Measurements from ENCODE around the gene APBA2.

The APBA2 gene

GRCh38 chr15:29104566-29104880 lies 218.7 kb downstream of the APBA2 start:
- no peak for DNase-seq (ENCODE audit: low read depth)
- no peak overlapping the region for H3K4me3 ChIP-seq (ENCODE audit: low read depth, low read length)
- no peak for TF ChIP-seq MAX (IDR thresholded peaks at IDR 0.05; ENCODE audit: low read depth, low read length)

GRCh38 chr15:29105151-29105854 lies 219.5 kb downstream of the APBA2 start:
- no peak overlapping the region for H3K4me3 ChIP-seq (ENCODE audit: low read depth, low read length)
- TF ChIP-seq POLR2A (IDR thresholded peaks at IDR 0.05; ENCODE audit: extremely low read depth, insufficient read length) = no peak
- TF ChIP-seq CTCF (IDR thresholded peaks at IDR 0.05; ENCODE audit: low read depth, low read length) = no peak
- no peak for TF ChIP-seq MYC (IDR thresholded peaks at IDR 0.05; ENCODE audit: low read depth, low read length)
- no peak for TF ChIP-seq MAX (IDR thresholded peaks at IDR 0.05; ENCODE audit: low read depth, low read length)
- DNase-seq (ENCODE audit: low read depth) = no peak

GRCh38 chr15:29106116-29106515 lies 220.3 kb downstream of the APBA2 start:
- no peak overlapping the region for H3K4me3 ChIP-seq (ENCODE audit: low read depth, low read length)
- no peak for DNase-seq (ENCODE audit: low read depth)
- TF ChIP-seq POLR2A (IDR thresholded peaks at IDR 0.05; ENCODE audit: extremely low read depth, insufficient read length) (no peak), CTCF (IDR thresholded peaks at IDR 0.05; ENCODE audit: low read depth, low read length) (no peak), MYC (IDR thresholded peaks at IDR 0.05; ENCODE audit: low read depth, low read length) (no peak), MAX (IDR thresholded peaks at IDR 0.05; ENCODE audit: low read depth, low read length) (no peak)

- TF ChIP-seq POLR2A (IDR thresholded peaks at IDR 0.05; ENCODE audit: extremely low read depth, insufficient read length) = no peak
- TF ChIP-seq MAX (IDR thresholded peaks at IDR 0.05; ENCODE audit: low read depth, low read length) = no peak
- TF ChIP-seq MYC (IDR thresholded peaks at IDR 0.05; ENCODE audit: low read depth, low read length) = no peak
- no peak for TF ChIP-seq CTCF (IDR thresholded peaks at IDR 0.05; ENCODE audit: low read depth, low read length)
- H3K4me3 ChIP-seq (ENCODE audit: low read depth, low read length) = no peak overlapping the region
- no peak for DNase-seq (ENCODE audit: low read depth)
These were observed 220.9 kb downstream of the APBA2 start for GRCh38 chr15:29106551-29107290.

- no peak for TF ChIP-seq MAX (IDR thresholded peaks at IDR 0.05; ENCODE audit: low read depth, low read length)
- TF ChIP-seq CTCF (IDR thresholded peaks at IDR 0.05; ENCODE audit: low read depth, low read length) = no peak
- no peak for TF ChIP-seq POLR2A (IDR thresholded peaks at IDR 0.05; ENCODE audit: extremely low read depth, insufficient read length)
- no peak for TF ChIP-seq MYC (IDR thresholded peaks at IDR 0.05; ENCODE audit: low read depth, low read length)
- H3K4me3 ChIP-seq (ENCODE audit: low read depth, low read length) = no peak overlapping the region
- no peak for DNase-seq (ENCODE audit: low read depth)
These were observed 221.6 kb downstream of the APBA2 start for GRCh38 chr15:29107291-29107890.

Data from NB4 (cell line).